ENCODE data around the gene KIAA2012. TPM values are rescaled to one million over a fixed set of nuclear protein-coding genes. Genes with fewer than 3 reads are reported as not detected.

KIAA2012 gene
- total and polyA plus RNA-seq, 2 of the 8 experiments (the other 6 are each of a cell fraction or from before 2014, with no cell fraction given), result not detected

DNA sequence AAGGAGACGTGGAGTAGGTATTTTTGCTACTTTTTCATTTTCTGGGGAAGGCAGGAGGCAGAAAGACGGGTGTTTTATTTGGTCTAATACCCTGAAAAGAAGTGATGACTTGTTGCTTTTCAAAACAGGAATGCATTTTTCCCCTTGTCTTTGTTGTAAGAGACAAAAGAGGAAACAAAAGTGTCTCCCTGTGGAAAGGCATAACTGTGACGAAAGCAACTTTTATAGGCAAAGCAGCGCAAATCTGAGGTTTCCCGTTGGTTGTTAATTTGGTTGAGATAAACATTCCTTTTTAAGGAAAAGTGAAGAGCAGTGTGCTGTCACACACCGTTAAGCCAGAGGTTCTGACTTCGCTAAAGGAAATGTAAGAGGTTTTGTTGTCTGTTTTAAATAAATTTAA lies 36.0 kb upstream of the KIAA2012 start:
- Histone ChIP-seq H4K5ac (ENCODE audit: insufficient read length, low read depth, low read length) (no peak overlapping the region), H2BK15ac (ENCODE audit: low read length) (no peak overlapping the region), H2BK12ac (ENCODE audit: low read depth, low read length) (no peak overlapping the region), H2AFZ (ENCODE audit: low read length) (no peak overlapping the region), H4K91ac (replicated peaks; ENCODE audit: insufficient read length, low read length) (no peak overlapping the region), H3K79me1 (ENCODE audit: low read depth, low read length) (no peaks in the 10 kb centered on the region), H2AK5ac (ENCODE audit: low read depth, low read length) (no peak overlapping the region), H2BK5ac (ENCODE audit: low read depth, low read length) (no peak overlapping the region), H3K23me2 (ENCODE audit: low read depth, low read length) (peaks cover 8% of the 10 kb centered on the region; the same call in 1 of the 2 replicates), H3K9ac (replicated peaks in 1 of 4; ENCODE audit: extremely low read depth in 1 of 4, low read depth in 3 of 4, low read length in 3 of 4) (peak overlapping the region in 3 of 4 experiments; percentile 53 to 74 (median 59); a peak in 3 of 7 replicates), H3K4me2 (ENCODE audit: insufficient read depth in 1 of 2, low read depth in 2 of 2, low read length in 2 of 2) (peak overlapping the region; percentile 61 to 82), H3K18ac (ENCODE audit: extremely low read depth, low read length) (no peak overlapping the region), H3K27me3 (replicated peaks in 1 of 4; ENCODE audit: control insufficient read depth in 3 of 4, extremely low read depth in 1 of 4, insufficient read depth in 3 of 4, low read length in 3 of 4) (no peaks in the 10 kb centered on the region), H3K14ac (ENCODE audit: insufficient read length) (no peak overlapping the region), H4K8ac (ENCODE audit: extremely low read depth, insufficient read depth, low read length) (no peak overlapping the region), H3K56ac (replicated peaks; ENCODE audit: insufficient read length, low read depth, low read length) (no peak overlapping the region), H3K23ac (ENCODE audit: insufficient read length) (no peak overlapping the region), H4K20me1 (replicated peaks in 1 of 2; ENCODE audit: control insufficient read depth in 1 of 2, insufficient read depth in 2 of 2, low read length in 2 of 2) (peaks cover 30 to 33% of the 10 kb centered on the region in 2 experiments), H3K36me3 (ENCODE audit: control insufficient read depth in 2 of 4, insufficient read depth in 4 of 4, low read length in 3 of 4) (peaks cover 9 to 45% (median 18%) of the 10 kb centered on the region in 4 experiments), H3K4me3 (ENCODE audit: extremely low read depth in 1 of 4, insufficient read depth in 2 of 4, low read depth in 3 of 4, low read length in 4 of 4) (peak overlapping the region; percentile 78 to 96 (median 93)), H3K79me2 (ENCODE audit: control insufficient read depth in 1 of 2, insufficient read depth in 2 of 2, low read length in 2 of 2) (peaks cover 30 to 62% of the 10 kb centered on the region in 2 experiments), H2BK20ac (ENCODE audit: low read length) (no peak overlapping the region), H3K4me1 (replicated peaks in 1 of 4; ENCODE audit: control insufficient read depth in 3 of 4, insufficient read depth in 4 of 4, low read length in 3 of 4) (peaks cover 0 to 10% (median 7%) of the 10 kb centered on the region in 4 experiments; a peak in 6 of 7 replicates), H3K27ac (ENCODE audit: low read depth, low read length) (no peak overlapping the region), H2BK120ac (replicated peaks; ENCODE audit: low read depth, low read length) (no peak overlapping the region), H3K9me3 (ENCODE audit: insufficient read depth in 2 of 2, low read depth in 1 of 2, low read length in 1 of 2) (no peaks in the 10 kb centered on the region), H3K4ac (replicated peaks; ENCODE audit: insufficient read length, low read depth, low read length) (no peak overlapping the region)
- FAIRE-seq, result peak; percentile 13
- ChIA-PET CTCF (ENCODE audit: partially characterized antibody) (no interaction called here), POLR2A (ENCODE audit: partially characterized antibody) (interaction anchor here (1.0 to 2.4 kb wide), 3 partner anchors 11 to 178 kb away, joined by 3 to 8 read pairs (median 5); no protein-coding TSS in a partner anchor)
- no peak for DNase-seq (ENCODE audit: low read depth in 1 of 2, low spot score in 2 of 2)
- 13% methylated on average over 7 of the region's 7 CpGs; no CpG with 5 or more reads in 1 of the 2 experiments for WGBS, 2 experiments (ENCODE audit: extremely low coverage in 1 of 2, insufficient coverage in 1 of 2, insufficient read length in 1 of 2, insufficient replicate concordance in 2 of 2, low coverage in 1 of 2, low lambda C conversion rate in 2 of 2, missing lambda C conversion rate in 1 of 2)
- TF ChIP-seq, protein P1, sequence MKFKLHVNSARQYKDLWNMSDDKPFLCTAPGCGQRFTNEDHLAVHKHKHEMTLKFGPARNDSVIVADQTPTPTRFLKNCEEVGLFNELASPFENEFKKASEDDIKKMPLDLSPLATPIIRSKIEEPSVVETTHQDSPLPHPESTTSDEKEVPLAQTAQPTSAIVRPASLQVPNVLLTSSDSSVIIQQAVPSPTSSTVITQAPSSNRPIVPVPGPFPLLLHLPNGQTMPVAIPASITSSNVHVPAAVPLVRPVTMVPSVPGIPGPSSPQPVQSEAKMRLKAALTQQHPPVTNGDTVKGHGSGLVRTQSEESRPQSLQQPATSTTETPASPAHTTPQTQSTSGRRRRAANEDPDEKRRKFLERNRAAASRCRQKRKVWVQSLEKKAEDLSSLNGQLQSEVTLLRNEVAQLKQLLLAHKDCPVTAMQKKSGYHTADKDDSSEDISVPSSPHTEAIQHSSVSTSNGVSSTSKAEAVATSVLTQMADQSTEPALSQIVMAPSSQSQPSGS (IDR thresholded peaks at IDR 0.05; ENCODE audit: low read length), result 0 out of 2 replicates have a peak, but pooled peaks have one; percentile 19
- TF ChIP-seq CBX8 (IDR thresholded peaks at IDR 0.05; ENCODE audit: borderline replicate concordance, low read depth, low read length) (no peak), YY1 (IDR thresholded peaks at IDR 0.05; ENCODE audit: low read depth, low read length) (no peak), SAP30 (IDR thresholded peaks at IDR 0.05; ENCODE audit: insufficient read depth, insufficient replicate concordance, low read length) (peak; percentile 70), TEAD4 (IDR thresholded peaks at IDR 0.05; ENCODE audit: low read depth, low read length) (no peak), GTF2F1 (IDR thresholded peaks at IDR 0.05; ENCODE audit: borderline replicate concordance, low read depth, low read length) (no peak)

Data from H1 (cell line).